CD4-positive, alpha-beta T cell (primary cell): Measurements from ENCODE around the gene HIGD1C. TPM values are rescaled to one million over a fixed set of nuclear protein-coding genes. Genes with fewer than 3 reads are reported as not detected.

Experiments
- ATAC-seq: fragments of 200-7000 bp; cut with Tn5 transposase; one replicate; pipeline ENCODE4 v1.10.0; 2022; ENCODE audit warnings: mild to moderate bottlenecking; ENCODE audit not compliant: poor library complexity
- CTCF ChIA-PET: fragments of 350-600 bp; sonication (Branson Sonifier 250); formaldehyde crosslinking; loops from one replicate; lab custom pipeline; 2021; ENCODE audit warnings: antibody characterized with exemption, inconsistent platforms; lab: Charles Lee
- POLR2A ChIA-PET: fragments of 350-600 bp; sonication (Branson Sonifier 250); formaldehyde crosslinking; loops from one replicate; lab custom pipeline; 2021; ENCODE audit warnings: antibody characterized with exemption, inconsistent platforms; lab: Charles Lee
- DNase-seq, 14 experiments: peaks; one replicate each; pipeline ENCODE4 v3.0.0-alpha.2; 2013 to 2020; ENCODE audit warnings: mixed read lengths in 2 of 14
- H3K27ac ChIP-seq, 2 donors: one replicate each; pipeline versions ENCODE4 v1.5.1 to v1.7.0; 2013; ENCODE audit warnings: low read length in 2 of 2, low read depth in 1 of 2, mild to moderate bottlenecking in 1 of 2
- H3K27me3 ChIP-seq, 2 experiments: 1 replicate in 1 of 2; 2 replicates in 1 of 2; pipeline versions ENCODE4 v1.6.1 to v1.7.0; 2013; ENCODE audit warnings: low read length in 2 of 2, control low read depth in 1 of 2, mild to moderate bottlenecking in 1 of 2, moderate library complexity in 1 of 2; ENCODE audit not compliant: insufficient read depth in 2 of 2, control insufficient read depth in 1 of 2
- H3K36me3 ChIP-seq: one replicate; pipeline ENCODE4 v1.6.1; 2013; ENCODE audit warnings: low read length, control low read depth; ENCODE audit not compliant: insufficient read depth
- H3K4me1 ChIP-seq: one replicate; pipeline ENCODE4 v1.6.1; 2013; ENCODE audit warnings: low read length, control low read depth; ENCODE audit not compliant: insufficient read depth
- H3K4me3 ChIP-seq: one replicate; pipeline ENCODE4 v1.5.1; 2013; ENCODE audit warnings: mild to moderate bottlenecking, low read length, moderate library complexity
- H3K9me3 ChIP-seq, 2 experiments: 1 replicate in 1 of 2; 2 replicates in 1 of 2; pipeline versions ENCODE4 v1.6.1 to v1.7.0; 2013; ENCODE audit warnings: low read length in 2 of 2, mild to moderate bottlenecking in 2 of 2, control low read depth in 1 of 2, moderate library complexity in 1 of 2; ENCODE audit not compliant: control insufficient read depth in 1 of 2, insufficient read depth in 1 of 2
- H3K27ac Mint-ChIP-seq: one replicate; pipeline ENCODE4 v1.8.0; 2020; ENCODE audit warnings: mixed read lengths
- H3K27me3 Mint-ChIP-seq: one replicate; pipeline ENCODE4 v1.8.0; 2021; ENCODE audit warnings: mixed read lengths
- H3K36me3 Mint-ChIP-seq: one replicate; pipeline ENCODE4 v1.8.0; 2021; ENCODE audit warnings: low read depth, mixed read lengths
- H3K4me1 Mint-ChIP-seq: one replicate; pipeline ENCODE4 v1.8.0; 2021; ENCODE audit warnings: low read depth, mixed read lengths
- H3K4me3 Mint-ChIP-seq: one replicate; pipeline ENCODE4 v1.8.0; 2020; ENCODE audit warnings: mild to moderate bottlenecking, mixed read lengths
- H3K9me3 Mint-ChIP-seq: one replicate; pipeline ENCODE4 v1.8.0; 2020; ENCODE audit warnings: mixed read lengths
- CTCF ChIP-seq: fragments of 200-600 bp; IDR thresholded peaks from one replicate; pipeline ENCODE4 v1.8.0; 2022; ENCODE audit warnings: antibody characterized with exemption, mild to moderate bottlenecking
- intact Hi-C, 2 experiments: fragments of 100-400 bp; cut with DNase I in 1 of 2; cut with micrococcal nuclease in 1 of 2; formaldehyde crosslinking; loops; one replicate each; pipeline versions ENCODE4 v1.15.1 to v1.9.0; 2023 to 2025; cut with DNase I, micrococcal nuclease
- total RNA-seq, 174 experiments: library from RNA in 2 of 174; stranded (reverse) in 2 of 174; gene quantifications; one replicate each; pipeline ENCODE4 v1.2.3 and lab custom pipeline; 2021 to 2026

Gene HIGD1C
- total RNA-seq, 2 experiments from 2014 or later: not detected

- Mint-ChIP-seq H3K27ac (peak overlapping the region; percentile 24), H3K4me1 (peaks cover 9% of the 10 kb centered on the region), H3K4me3 (no peak overlapping the region), H3K27me3 (no peaks in the 10 kb centered on the region), H3K36me3 (peaks cover 83% of the 10 kb centered on the region), H3K9me3 (no peaks in the 10 kb centered on the region)
- TF ChIP-seq CTCF: no peak
- ATAC-seq (no peak), DNase-seq (no peak)
- Histone ChIP-seq H3K4me1 (no peaks in the 10 kb centered on the region), H3K4me3 (no peak overlapping the region), H3K9me3 (no peaks in the 10 kb centered on the region), H3K27ac (no peak overlapping the region), H3K36me3 (peaks cover 68% of the 10 kb centered on the region), H3K27me3 (no peaks in the 10 kb centered on the region)
- intact Hi-C loops: no loop called here
- ChIA-PET CTCF (interaction anchor here (1.6 kb wide), 1 partner anchor 36 kb away, joined by 3 read pairs; no protein-coding TSS in a partner anchor), POLR2A (no interaction called here)
Observed at GRCh38 chr12:50990147-50990727, 37.9 kb downstream of the HIGD1C start.

GRCh38 chr12:50990791-50991190 is 38.4 kb downstream of the HIGD1C start:
- CTCF ChIA-PET: interaction anchor here (1.6 kb wide), 1 partner anchor 36 kb away, joined by 3 read pairs; no protein-coding TSS in a partner anchor
- H3K9me3 ChIP-seq: no peaks in the 10 kb centered on the region
- ATAC-seq (no peak), DNase-seq (no peak)
- H3K4me1 Mint-ChIP-seq: peaks cover 9% of the 10 kb centered on the region
- no peak overlapping the region for H3K27ac ChIP-seq
- H3K27me3 ChIP-seq: no peaks in the 10 kb centered on the region
- H3K4me3 ChIP-seq: no peak overlapping the region
- TF ChIP-seq CTCF: no peak
- intact Hi-C loops: no loop called here
- H3K4me1 ChIP-seq: no peaks in the 10 kb centered on the region
- peak overlapping the region; percentile 24 for H3K27ac Mint-ChIP-seq
- peaks cover 74% of the 10 kb centered on the region for H3K36me3 ChIP-seq
- H3K36me3 Mint-ChIP-seq: peaks cover 89% of the 10 kb centered on the region
- POLR2A ChIA-PET: no interaction called here
- no peaks in the 10 kb centered on the region for H3K9me3 Mint-ChIP-seq
- H3K27me3 Mint-ChIP-seq: no peaks in the 10 kb centered on the region
- no peak overlapping the region for H3K4me3 Mint-ChIP-seq

GRCh38 chr12:50991291-50991690 is 38.9 kb downstream of the HIGD1C start:
- no peaks in the 10 kb centered on the region for H3K27me3 Mint-ChIP-seq
- Histone ChIP-seq H3K27me3 (no peaks in the 10 kb centered on the region), H3K27ac (no peak overlapping the region), H3K36me3 (peaks cover 79% of the 10 kb centered on the region), H3K9me3 (no peaks in the 10 kb centered on the region), H3K4me1 (no peaks in the 10 kb centered on the region), H3K4me3 (no peak overlapping the region)
- H3K27ac Mint-ChIP-seq: no peak overlapping the region
- no peak for DNase-seq
- H3K4me3 Mint-ChIP-seq: no peak overlapping the region
- no peak for TF ChIP-seq CTCF
- intact Hi-C loops: no loop called here
- no peaks in the 10 kb centered on the region for H3K9me3 Mint-ChIP-seq
- H3K36me3 Mint-ChIP-seq: peaks cover 94% of the 10 kb centered on the region
- ChIA-PET POLR2A (no interaction called here), CTCF (interaction anchor here (1.6 kb wide), 1 partner anchor 35 kb away, joined by 3 read pairs; no protein-coding TSS in a partner anchor)
- peaks cover 9% of the 10 kb centered on the region for H3K4me1 Mint-ChIP-seq
- no peak for ATAC-seq
